ENCODE measurements around the gene RAB4B. TPM values are rescaled to one million over a fixed set of nuclear protein-coding genes. Genes with fewer than 3 reads are reported as not detected.

Gene RAB4B
- total RNA-seq, 4 donors from 2014 or later: 12.4 to 20.7 (median 17.0) TPM

GRCh38 chr19:40803857-40804782, 26.1 kb downstream of the RAB4B start:
- TF ChIP-seq CTCF (IDR thresholded peaks at IDR 0.05): no peak
- TF ChIP-seq EP300 (IDR thresholded peaks at IDR 0.05): no peak
- TF ChIP-seq POLR2AphosphoS5 (IDR thresholded peaks at IDR 0.05): no peak
- DNase-seq (ENCODE audit: low spot score in 2 of 2): no peak
- H3K4me3 ChIP-seq: peak overlapping the region; percentile 25

DNA sequence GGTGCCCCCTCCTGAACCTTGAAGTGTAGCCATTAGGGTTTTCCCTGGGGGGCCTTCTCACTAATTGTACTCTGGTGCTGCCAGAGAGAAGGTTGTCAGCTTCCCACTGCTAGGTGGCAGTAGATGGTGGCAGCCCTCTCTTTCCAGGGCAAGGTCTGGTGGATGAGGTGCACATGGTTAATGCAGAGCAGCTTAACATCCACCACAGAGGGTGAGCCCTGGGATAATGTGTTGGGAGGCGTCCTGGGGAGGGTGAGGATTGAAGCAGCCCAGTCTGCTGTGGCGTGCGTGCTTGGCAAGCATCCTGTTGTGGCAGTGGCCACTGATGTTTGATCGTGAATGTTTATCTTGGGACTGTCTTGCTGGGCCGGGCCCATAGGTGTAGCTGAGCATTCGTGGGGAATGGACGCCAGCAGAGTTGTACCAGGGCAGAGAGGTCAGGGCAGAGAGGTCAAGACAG, 26.8 kb downstream of the RAB4B start:
- no peaks in the 10 kb centered on the region for H3K27me3 ChIP-seq
- peak overlapping the region; percentile 79 for H3K27ac ChIP-seq
- H3K4me1 ChIP-seq: peaks cover 95% of the 10 kb centered on the region
- no peaks in the 10 kb centered on the region for H3K9me3 ChIP-seq
- H3K4me3 ChIP-seq: no peak overlapping the region
- DNase-seq (ENCODE audit: low spot score in 2 of 2): no peak
- 65% methylated on average over 7 of the region's 7 CpGs for WGBS
- H3K36me3 ChIP-seq: peaks cover 30% of the 10 kb centered on the region
- TF ChIP-seq POLR2A (IDR thresholded peaks at IDR 0.05) (no peak), CTCF (IDR thresholded peaks at IDR 0.05) (no peak), EP300 (IDR thresholded peaks at IDR 0.05) (no peak), POLR2AphosphoS5 (IDR thresholded peaks at IDR 0.05) (no peak)

More at GRCh38 chr19:40803857-40804782, 26.1 kb downstream of the RAB4B start:
- H3K9me3 ChIP-seq: no peaks in the 10 kb centered on the region
- peak overlapping the region; percentile 79 for H3K27ac ChIP-seq
- no peaks in the 10 kb centered on the region for H3K27me3 ChIP-seq
- peaks cover 27% of the 10 kb centered on the region for H3K36me3 ChIP-seq
- WGBS: 61% methylated on average over 6 of the region's 6 CpGs
- H3K4me1 ChIP-seq: peaks cover 88% of the 10 kb centered on the region

DNA sequence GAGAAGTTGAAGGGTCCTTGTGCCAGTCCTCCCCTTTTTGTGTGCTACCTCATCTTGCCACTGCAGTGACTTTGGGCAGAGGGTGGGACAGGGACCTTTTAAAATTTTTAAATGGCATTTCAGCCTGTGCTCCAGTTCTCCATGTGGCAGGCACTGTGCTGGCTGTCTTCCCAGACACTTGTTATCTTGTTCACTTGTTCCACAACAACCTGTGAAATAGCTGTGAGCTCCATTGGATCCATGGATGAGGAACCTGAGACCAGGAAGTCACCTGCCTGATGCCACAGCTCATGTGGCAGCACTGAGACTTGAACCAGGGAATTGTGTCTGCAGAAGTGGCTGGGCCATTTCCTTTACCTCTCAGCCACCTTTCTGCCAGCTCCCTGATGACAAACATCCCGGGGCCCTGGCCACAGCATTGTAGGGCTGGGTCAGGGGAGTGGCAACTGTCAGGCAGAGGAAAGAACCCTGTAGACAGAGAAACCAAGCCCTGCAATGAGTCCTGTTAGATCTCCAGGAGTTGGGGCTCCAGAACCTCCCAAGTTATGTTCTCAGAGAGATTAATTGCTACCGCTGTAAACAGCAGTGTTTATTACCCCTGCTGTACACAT, 27.3 kb downstream of the RAB4B start:
- TF ChIP-seq POLR2A (IDR thresholded peaks at IDR 0.05) (no peak), POLR2AphosphoS5 (IDR thresholded peaks at IDR 0.05) (no peak), CTCF (IDR thresholded peaks at IDR 0.05) (no peak), EP300 (IDR thresholded peaks at IDR 0.05) (no peak)
- Histone ChIP-seq H3K36me3 (peaks cover 29% of the 10 kb centered on the region), H3K27ac (peak overlapping the region; percentile 79), H3K27me3 (no peaks in the 10 kb centered on the region), H3K9me3 (no peaks in the 10 kb centered on the region), H3K4me3 (no peak overlapping the region), H3K4me1 (peaks cover 95% of the 10 kb centered on the region)
- WGBS: 42% methylated on average over 2 of the region's 2 CpGs
- no peak for DNase-seq (ENCODE audit: low spot score in 2 of 2)

DNA sequence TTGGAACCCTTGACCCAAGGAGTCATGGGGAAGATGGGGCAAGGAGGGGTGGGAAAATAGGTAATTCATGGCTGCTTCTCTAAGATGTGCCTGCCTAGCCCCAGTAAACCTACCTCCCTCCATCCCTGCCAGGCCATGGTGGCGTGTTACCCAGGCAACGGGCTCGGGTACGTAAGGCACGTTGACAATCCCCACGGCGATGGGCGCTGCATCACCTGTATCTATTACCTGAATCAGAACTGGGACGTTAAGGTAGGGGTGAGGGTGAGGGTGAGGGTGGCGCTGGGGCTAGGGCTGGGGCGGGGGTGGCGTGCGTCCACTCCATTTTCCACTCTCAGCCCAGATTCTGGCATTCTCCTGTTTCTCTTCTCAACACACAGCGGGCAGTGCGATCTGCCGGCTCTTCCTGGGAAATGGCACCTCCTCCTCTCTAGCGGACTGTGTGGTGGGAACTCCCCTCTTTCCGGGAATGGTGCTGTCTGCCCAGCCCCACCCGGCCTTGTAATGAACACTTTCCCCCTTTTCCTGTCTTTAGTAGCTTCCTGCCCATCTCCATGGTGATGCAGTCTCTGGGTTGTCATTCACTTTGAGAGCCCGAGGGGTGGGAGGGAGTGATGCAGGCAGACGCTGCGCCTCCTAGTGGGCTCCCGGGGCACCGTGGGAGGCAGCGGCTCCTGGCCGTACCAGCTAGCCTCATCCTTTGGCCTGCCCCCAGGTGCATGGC, 28.5 kb downstream of the RAB4B start:
- no peaks in the 10 kb centered on the region for H3K9me3 ChIP-seq
- peaks cover 90% of the 10 kb centered on the region for H3K4me1 ChIP-seq
- H3K27ac ChIP-seq: peak overlapping the region; percentile 79
- H3K27me3 ChIP-seq: no peaks in the 10 kb centered on the region
- WGBS: 13% methylated on average over 16 of the region's 26 CpGs
- TF ChIP-seq EP300 (IDR thresholded peaks at IDR 0.05): no peak
- TF ChIP-seq CTCF (IDR thresholded peaks at IDR 0.05): peak; percentile 80 to 96
- no peak for TF ChIP-seq POLR2A (IDR thresholded peaks at IDR 0.05)
- peak; percentile 3 to 85 (median 62) for TF ChIP-seq POLR2AphosphoS5 (IDR thresholded peaks at IDR 0.05)
- peaks cover 22% of the 10 kb centered on the region for H3K36me3 ChIP-seq
- H3K4me3 ChIP-seq: peak overlapping the region; percentile 22
- DNase-seq (ENCODE audit: low spot score in 2 of 2): peak; percentile 92 to 93
